Globus pallidus (tissue), 1 donor: ENCODE data around the gene CASZ1.

Experiments used
- DNase-seq: peaks from one replicate; pipeline ENCODE4 v3.0.0-alpha.2; 2015; ENCODE audit warnings: low spot score

CASZ1 gene

DNA sequence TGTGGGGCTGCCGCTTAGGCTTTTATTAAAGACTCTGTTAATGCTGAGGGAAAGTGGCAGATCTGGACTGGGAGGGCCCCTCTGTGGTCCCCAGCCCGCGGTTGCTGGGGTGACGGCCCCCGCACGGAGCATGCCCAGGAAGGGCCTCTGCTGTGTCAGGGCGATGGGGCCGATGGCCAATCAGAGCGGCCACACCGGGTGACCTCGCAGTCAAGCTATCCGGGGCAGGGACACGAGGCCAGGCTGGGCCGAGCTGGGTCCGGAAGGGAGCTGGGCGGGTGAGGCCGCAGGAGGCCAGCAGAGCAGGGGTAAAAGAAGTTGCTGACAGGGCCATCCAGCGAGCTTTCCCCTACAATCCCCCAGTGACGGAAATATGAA is 145.1 kb downstream of the CASZ1 start:
- DNase-seq: no peak

DNA sequence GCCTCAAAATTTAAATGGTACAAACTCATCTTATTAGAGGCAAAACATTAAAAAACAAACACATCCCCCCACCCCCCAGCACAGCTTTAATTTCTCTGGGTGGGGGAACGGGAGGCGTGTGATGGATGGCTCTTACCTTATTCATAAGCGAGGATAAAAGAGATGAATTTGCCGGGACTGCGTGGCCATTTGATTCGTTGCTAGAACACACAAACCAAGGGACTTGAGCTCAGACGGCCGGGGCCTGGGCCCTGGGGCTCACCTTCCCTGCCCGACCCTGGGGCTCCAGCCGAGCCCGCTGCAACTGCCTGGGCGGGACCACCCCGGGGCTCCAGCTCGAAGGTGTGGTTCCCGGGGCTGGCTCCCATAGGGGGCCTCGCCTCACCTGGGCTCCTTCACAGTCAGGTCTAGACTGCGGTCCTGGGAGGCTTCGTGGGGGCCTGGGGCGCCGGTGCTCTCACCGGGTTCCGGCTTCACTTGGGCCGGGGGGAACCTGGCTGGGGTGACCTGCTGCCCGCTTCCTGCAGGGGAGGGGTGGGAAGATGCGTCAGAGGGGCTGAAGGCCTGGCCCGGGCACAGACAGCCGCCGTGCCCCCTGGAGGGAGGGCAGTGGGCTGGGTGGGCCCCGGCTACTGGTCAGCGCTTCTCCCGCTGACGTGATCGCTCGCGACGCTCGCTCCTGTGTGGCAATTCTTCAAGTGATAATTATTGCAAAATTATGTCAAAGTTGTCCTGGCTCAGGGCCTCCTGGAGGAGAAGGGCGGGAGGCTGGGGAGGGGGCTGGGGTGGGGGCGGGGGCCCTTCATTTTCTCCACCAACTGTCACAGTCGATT is 145.7 kb downstream of the CASZ1 start:
- DNase-seq: no peak

DNA sequence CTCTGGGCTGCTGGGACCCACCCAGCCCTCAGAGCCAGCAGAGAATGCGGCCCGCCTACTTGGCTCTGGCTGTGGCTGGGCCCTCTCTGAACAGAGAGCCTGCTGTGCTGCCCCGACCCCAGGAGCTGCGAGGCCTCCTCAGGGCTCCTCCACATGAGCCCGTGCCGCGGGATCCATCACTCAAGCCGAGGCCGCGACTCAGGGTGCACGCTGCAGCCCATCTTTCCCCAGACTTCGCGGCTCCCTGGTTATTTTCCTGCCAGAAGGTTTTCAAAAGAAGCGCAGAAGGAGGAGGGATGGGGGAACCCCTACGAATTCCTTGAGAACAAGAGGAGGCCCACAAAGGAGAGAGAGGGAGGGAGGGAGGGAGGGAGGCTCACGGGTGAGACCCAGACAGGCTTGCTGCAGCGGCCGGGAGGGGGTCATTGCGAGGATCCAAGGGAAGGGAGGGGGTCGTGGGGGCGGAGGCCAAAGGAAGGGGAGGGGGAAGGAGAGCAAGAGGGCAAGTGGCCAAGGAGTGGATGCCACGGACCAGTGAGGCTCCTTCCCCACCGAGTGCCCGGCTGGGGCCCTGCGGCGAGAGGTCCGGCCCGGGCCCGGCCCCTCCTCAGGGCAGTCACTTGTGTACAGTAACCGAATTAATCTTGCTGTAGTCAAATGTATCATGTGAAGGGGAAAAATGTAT is 146.8 kb downstream of the CASZ1 start:
- no peak for DNase-seq

DNA sequence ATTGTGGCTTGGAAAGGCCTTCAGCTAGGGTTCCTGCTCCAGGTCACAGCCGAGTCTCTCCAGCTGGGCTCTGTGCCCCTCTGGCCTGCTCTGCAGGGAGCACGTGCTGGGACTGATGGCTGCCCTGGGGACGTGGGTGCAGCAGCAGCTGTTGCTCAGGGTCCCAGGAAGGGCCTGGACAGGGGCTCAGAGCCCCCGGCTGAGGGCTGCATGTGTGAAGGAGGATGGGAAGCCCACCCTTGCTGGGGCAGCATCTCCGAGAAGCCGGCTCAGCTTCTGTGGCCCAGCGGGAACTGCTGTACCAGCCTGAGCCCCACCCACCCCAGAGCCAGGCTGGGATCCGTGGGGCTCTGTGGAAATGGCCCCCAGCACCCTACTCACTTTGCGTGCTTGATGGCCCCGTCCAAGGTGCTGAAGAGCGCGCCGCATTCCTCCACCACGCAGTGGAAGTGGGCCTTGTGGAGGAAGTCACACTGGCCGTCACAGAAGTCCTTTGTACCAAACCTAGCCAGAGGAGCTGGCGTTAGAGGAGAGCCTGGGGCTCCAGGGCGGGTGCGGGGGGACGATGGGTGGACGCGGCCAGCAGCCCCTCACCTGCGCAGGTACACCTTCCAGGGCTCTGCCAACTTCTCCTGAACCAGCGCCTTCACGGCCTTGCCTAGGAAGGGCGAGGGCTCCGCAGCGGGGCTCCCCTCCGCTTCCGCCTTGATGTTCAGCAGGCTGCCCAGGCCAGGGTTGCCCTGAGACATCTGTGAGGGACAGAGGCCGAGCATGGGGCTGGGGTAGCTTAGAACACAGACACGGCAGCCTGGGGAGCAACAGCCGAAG is 147.5 kb downstream of the CASZ1 start:
- no peak for DNase-seq

DNA sequence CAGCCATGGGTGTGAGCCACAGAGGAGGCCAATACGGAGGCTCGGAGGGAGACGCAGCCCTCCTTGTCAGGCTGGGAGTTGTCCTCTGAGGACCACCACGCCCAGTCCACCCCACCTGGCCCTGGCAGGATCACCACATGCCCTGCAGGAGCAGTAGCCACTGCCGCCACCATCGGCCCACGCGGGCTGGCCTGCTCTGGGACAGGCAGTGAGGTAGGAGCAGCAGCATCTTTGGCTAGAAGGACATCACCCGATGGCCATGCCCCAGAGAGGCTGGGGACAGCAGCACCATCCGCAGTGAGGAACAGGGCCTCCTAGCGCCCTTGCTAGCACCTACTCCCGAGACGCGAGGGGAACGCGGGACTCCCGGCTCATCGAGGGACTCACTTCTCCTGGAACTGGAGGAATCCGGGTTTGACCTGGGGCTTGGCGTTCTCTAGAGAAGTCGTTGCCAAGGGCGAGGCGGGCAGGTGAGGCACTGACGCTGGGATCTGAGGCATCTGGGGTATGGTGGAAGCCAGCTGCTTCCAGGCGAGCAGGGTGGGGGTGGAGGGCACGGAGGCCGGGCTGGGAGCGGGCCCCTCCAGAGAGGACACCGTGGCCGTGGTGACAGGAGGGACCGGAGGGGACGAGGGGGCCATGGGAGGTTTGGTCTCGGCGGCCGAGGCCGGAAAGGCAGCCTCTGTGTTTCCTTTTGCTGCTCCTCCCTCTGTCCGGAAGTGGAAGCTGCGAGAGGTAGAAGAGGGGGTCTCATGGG is 148.9 kb downstream of the CASZ1 start:
- DNase-seq: no peak

DNA sequence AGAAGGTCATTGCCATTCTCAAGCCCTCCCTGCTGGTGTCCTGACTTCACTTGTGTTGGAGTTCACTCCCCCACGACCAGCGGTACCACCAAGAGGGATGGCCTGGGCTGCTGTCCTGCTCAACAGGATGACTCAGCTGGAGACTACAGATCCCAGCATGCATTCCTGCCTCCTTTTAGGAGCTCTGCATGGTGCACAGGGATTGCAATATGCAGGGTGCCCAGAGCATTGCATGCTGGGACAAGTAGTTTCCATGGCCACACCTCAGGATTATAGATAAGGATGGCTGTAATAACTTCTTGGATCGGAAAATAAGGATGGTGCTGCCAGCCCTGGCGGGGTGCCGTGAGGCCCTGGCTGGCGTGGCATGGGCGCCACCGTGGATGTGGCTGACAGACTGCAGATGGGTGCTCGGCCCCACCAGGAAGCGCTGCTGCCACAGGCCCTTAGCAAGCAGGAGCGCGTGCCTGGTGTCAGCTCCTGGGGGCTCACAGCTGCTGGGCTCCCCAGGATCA is 150.0 kb downstream of the CASZ1 start:
- no peak for DNase-seq

DNA sequence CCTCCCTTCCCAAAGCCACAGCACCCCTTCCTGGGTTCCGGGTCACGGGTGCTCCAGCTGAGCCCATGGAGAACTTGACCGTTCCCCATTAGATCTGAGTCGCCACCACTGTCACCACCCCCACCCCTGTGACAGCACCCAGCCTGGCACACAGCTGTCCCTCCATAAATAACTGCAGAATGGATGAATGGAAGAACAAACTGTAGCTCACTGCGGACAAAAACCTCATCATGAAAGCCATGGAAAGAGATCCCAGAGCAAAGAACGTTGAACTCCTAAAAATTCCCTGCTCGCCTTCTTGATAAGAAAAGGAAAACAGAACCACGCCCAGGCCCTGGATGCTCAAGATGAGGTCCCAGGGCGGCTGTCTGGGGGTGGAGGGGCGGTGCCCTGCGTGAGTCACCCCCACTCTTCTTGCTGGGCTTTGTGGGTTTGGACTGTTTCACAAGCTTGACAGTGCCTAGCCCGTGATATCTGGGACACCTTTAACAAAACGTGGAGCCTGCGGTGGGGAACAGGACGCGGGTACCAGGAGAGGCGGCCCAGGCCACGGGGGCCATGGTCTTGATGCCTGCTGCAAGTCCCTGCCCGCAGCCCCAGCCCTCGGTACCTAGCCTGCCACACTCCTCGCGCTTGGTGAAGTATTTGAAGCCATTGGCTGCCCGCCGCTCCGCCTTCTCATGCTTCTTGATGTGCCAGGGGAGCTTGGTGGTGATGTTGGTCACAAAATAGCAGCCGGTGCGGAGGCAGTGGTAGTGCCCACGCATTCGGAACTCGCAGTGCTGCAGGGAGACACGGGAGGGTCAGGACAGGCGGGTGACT is 151.9 kb downstream of the CASZ1 start:
- no peak for DNase-seq

DNA sequence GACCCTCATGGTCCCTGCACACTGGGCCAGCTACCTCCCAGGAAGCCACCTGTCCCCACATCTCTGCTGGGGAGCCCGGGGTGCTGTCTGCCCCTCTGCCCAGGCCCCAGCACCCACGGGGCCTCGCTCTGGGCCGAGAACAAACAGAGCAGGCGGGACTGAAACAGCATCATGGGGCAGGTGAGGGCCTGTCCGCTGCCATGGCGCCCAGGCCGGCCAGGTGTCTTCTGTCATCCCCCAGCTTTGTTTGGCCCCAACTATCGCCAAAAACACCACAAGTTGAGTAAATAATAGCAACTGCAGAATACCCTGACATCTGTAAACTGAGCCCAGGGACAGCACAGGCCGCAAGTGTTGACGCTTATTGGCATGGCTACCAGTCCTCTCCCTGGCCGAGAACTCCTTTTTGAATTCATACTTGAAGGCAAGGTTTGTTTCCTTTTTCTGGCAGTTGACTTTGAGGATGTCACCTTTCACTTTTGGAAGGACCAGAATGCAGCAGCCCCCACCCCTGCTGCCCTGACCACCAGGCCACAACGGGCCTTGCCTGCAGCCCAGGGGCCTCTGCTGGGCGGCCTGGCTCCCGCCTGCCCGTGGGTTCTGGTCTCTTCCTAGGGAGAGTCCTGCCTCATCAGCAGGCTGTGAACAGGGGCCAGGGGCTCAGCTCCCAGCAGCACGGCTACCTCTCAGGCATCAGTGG is 152.7 kb downstream of the CASZ1 start:
- DNase-seq: no peak

DNA sequence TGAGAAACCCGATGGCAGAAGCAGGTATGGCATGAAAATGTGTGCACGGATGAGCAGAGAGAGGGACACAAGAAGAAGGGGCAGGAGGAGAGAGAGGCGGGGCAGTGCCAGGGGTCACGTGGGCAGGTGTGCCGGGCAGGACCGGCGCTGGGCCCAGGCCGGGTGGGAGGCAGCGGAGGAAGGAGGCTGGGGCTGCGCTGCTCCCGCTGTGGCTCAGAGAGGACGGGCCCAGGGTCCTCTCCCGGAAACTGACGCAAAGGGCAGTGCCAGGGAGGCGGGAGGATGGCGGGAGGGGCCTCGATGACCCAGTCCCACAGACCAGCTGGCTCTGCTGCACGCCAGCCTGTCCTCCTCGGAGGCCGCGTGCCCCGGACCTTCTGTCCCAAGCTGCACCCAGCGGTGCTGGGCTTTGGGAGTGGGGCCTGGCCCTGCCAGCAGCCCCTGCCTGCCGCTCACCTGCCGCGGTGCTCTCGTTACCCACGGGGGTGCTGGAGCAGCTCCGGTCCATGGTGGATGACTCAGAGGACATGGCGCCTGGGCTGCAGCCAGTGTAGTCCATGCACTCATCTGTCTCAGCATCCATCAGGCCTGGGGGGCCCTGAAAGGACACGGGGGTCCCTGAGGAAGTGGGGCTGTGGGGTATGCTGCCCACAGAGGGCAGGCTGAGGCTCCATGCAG is 153.9 kb downstream of the CASZ1 start:
- DNase-seq: no peak

DNA sequence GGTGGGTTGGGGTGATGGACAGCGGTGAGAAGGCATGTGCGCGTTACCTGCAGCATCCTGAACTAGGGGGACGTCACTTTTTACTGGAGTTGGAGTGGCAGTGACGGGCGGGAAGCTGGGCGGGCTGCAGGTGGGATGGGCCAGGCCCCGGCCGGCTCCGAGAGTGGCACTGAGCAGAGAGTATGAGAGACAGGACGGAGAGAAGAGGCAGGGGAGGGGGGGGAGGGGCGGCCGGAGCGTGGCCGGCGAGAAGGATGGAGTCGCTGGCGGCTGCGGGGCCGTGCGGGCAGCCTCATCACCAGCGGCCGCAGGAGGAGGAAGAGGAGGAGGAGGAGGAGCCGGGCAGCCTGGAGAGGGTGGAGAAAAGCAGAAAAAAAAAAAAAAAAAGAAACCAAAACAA is 154.5 kb downstream of the CASZ1 start:
- no peak for DNase-seq

DNA sequence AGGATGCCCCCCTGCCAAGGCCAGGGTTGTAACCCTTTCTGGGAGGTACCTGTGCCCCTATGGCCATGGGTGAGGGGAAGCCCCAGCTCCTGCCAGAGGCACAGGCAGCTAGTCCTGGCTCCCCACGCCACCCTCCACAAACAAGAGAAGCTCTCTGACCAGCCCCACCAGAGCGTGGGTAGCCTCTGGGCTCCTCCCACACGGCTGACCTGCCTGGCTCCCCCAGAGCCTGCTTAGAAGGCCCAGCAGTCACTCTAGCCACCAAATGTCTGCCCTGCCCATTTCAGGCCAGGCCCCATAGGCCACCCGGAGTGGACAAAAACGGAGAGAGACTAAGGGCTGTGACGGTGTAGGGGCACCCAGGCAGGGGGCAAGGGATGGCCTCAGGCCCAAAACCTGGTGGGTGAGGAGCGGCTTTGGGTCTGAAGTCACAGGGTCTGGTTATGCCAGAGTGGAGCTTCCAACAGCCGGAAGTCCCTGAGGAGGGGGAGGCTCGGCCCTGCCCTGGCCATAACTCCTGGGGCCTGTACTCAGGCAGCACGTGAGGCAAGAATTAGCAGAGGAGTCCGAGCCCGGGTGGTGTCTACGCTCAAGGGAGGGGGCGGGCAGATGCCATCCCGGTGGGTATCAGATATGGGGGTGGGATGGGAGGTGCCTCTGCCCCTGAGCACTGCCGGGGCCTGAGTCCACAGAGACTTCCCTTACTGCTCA is 155.4 kb downstream of the CASZ1 start:
- no peak for DNase-seq

DNA sequence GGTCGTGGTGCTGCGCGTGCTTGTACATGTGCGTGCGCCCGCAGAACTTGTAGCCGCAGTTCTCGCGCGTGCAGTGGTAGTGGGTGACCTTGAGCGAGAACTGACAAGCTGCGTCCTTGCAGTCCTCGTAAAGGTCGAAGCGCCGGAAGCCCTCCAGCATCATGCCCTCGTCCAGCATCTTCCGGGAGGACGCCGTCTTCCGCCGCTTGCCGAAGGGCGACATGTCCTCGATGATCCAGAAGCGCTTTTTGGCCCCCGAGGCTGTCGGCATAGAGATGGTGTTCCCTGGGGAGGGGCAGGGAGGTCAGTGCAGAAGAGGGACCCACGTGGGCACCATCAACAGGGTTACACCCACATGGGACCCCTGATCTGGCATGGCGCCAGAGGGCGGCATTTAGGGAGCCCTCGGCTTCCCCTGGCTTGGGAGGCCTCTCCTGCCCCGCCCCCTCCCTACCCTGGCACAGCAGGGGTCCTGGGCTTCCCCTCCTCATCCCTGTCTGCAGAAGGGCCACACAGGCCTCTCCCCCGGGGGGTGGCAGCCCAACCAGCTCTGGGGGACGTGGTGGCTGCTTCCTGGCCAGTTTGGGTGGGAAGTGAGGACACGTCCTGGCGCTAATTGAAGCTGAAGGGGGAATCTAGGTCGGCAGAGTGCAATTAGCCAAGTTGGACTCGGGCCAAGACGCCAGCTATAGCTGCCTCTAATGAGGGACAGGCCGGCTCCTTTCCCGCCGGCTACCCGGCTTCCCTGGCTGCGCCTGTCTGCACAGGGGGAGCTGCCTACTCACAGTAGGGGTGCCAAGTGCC is 156.5 kb downstream of the CASZ1 start:
- peak; percentile 11 for DNase-seq

DNA sequence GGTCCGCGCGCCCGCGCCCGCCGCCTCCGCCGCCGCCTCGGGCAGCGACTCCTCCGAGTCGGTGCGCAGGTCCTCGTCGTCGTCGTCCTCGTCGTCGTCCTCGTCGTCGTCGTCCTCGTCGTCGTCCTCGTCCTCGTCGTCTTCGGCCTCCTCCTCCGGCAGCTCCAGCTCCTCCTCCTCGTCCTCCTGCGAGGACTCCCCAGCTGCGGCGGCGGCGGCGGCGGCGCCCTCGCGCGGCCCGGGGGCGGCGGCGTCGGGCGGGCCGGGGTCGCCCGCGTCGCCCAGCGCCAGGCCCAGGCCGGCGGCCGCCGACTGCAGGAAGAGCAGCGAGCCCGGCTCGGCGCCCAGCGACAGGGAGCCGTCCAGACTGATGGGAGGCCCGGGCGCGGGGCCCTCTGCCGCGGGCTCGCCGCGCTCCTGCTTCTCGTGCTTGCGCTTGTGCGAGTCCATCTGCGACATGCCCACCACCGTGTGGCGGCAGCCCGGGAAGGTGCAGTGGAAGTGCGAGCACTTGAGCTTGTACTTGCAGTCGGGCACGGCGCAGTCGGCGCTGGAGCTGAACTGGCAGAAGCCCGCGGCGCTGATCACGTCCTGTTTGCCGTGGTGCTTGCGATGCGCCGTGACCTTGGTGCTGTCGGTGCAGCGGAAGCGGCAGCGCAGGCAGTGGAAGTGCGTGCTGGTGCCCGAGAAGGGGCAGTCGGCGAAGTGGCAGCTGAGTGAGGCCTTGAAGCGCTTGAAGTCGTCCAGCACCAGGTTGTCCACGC is 157.3 kb downstream of the CASZ1 start:
- DNase-seq: no peak

DNA sequence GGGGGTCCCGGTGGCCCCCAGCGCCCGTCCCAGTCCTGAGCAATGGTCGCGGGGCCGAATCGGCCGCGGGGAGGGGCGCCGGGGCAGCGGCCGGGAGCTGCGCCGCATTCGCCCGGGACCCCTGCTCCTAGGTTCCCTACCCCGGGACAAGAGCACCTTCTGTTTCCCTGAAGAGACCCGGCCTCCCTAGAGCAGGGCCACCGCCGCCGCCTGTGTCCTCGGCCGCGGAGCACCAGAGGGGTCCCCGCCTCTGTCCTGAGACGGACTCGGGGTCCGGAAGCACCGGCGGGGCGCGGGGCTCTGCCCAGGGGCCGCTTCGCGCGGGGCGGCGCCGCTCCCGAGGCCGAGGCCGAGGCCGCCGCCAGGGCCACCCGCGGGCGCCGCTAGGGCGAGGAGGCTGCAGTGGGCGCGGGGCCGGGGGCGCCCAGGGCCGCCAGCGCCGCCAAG is 157.9 kb downstream of the CASZ1 start:
- no peak for DNase-seq

DNA sequence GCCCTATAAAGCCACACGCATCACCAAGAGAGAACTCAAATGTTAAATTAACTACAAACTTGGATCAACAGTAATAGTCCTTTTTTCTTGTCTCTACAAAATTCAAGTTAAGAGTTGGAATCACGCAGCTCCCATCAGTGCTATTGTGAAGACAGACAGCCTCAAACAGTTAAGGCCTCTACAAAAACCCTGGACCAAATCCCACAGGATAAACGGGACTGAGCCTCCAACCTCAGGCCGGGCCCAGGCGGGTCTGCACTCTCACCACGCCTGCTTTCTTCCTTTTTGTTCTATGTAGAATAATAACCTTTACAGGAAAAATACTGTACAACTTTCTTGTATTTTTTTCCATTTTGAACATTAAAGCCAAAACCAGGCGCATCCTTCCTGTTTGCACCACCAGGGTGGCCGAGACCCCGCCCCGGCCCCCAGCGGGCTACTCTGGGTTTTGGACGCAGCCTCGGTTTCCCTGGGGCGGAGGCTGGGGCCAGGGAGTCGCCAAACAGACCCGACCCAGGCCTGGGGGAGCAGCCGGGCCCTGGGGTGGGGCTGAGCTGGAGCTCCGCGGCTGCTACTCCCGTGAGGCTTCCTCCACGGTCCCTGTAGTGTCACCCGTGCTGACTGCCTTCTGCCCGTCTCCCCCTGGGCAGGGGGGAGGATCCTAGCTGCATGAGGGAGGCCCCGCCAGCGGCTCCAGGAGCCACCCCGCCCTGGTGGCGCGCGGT is 158.4 kb downstream of the CASZ1 start:
- no peak for DNase-seq

DNA sequence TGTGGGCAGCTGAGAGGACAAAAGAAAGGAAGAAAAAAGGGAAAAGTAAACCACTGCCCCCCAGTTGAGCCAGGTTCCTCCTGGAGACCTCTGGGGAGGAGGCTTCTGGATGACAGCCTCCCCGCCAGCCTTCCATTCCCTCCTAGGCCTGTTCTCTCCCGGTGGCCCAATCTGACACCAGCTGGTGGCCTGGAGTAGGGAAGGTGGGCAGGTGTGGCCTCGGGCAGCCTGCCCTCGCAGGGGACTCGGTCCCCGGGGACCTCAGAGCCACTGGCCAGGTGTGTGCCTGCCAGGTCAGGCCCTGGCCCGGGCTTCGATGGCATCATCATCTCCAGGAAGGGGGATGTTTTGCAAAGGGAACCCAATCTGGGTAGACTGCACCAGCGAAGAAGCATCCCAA is 159.0 kb downstream of the CASZ1 start:
- DNase-seq: no peak

DNA sequence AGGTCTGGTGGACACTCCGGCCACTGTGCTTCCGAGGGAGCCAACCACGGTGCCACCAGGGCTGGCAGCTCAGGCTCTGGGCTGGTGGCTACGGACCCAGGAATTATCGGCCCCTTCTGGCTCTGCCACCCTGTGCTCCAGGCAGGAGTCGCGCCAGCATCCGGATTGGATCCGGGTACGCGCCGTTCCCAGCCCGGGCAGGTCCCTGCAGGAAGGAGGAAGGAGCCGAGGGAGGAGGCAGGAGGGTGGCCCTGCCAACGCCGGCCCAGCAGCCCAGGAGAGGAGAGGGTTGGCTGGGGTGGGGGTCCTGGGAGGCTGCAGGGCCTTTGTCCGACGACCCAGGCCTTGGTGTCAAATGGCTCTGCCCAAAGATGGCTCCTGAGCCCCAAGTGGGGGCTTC is 160.5 kb downstream of the CASZ1 start:
- DNase-seq: no peak
